Left hindlimb (tissue), 1 donor: ENCODE measurements around the gene SP7.
"Not testable (repeated sequence)": the region's sequence is repeated elsewhere in the genome, so short reads cannot be mapped to it uniquely, and the experiment has no call there.

ENCODE experiments used
- DNase-seq: peaks from one replicate; pipeline ENCODE4 v3.0.0-alpha.2; 2018

The SP7 gene

GRCh38 chr12:53336181-53336681 lies at the start of gene SP7:
SP7 (minus strand) TSS chr12:53336354; CDS start chr12:53335646, 708 bp downstream.
- peak; percentile 79 for DNase-seq

DNA sequence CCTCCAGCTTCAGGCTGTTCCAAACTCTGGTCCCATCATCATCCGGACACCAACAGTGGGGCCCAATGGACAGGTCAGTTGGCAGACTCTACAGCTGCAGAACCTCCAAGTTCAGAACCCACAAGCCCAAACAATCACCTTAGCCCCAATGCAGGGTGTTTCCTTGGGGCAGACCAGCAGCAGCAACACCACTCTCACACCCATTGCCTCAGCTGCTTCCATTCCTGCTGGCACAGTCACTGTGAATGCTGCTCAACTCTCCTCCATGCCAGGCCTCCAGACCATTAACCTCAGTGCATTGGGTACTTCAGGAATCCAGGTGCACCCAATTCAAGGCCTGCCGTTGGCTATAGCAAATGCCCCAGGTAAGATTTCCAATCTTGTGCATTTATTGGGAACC lies 47.1 kb upstream of the SP7 start:
- DNase-seq = no peak

GRCh38 chr12:53381731-53382630 lies 45.8 kb upstream of the SP7 start:
- no peak for DNase-seq

- DNase-seq = no peak
These were observed 44.9 kb upstream of the SP7 start for GRCh38 chr12:53380794-53381730.

GRCh38 chr12:53380104-53380793 lies 44.1 kb upstream of the SP7 start, which contains the start of gene SP1:
SP1 (plus strand) TSS chr12:53380176; CDS start chr12:53380292, 116 bp downstream.
- DNase-seq = peak; percentile 96

DNA sequence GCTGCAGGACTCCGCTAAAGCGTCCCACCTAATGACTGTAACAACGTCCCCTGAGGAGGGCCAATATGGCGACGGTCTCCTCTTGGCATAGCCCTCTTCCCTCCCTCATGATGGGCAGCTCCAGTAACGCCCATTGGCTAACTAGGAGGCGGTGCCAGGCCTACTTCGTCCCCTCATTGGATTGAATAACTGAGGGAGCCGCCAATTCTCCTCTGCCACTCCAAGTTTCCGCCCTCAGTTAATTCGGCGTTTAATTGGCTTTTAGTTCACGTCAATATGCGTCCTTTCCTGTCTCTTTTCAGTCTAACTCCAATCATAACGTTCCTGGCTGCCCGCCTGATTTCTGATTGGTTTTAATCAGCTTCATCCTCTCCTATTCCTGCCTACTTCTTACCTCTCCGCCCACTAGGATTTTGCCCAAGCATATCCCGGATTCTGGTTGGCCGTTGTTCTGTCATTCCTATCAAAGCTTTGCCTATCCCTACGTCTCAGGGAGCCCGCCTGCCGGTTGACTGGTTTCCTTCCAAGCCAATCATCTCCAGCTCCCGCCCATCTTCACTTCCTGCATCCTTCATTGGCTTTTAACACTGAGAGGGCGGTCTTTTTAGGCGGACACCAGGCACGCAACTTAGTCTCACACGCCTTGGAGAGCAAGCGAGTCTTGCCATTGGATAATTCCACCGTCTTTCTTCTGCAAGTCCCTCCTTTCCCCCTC lies 43.4 kb upstream of the SP7 start:
- peak; percentile 100 for DNase-seq

GRCh38 chr12:53378724-53379388 lies 42.7 kb upstream of the SP7 start:
- DNase-seq = no peak

DNA sequence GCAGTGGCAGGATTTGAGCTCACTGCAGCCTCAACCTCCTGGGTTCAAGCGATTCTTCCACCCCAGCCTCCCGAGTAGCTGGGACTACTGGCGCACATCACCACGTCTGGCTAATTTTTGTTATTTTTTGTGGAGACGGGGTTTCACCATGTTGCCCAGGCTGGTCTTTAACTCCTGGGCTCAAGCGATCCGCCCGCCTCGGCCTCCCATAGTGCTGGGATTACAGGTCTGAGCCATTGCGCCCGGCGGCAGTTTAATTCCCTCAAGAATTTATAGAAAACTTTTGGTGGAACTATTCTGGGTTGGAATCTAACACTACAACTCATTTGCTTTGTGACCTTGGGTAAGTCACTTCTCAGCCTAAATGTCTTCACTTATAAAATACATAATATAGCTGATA lies 42.1 kb upstream of the SP7 start:
- no peak for DNase-seq

GRCh38 chr12:53376747-53377146 lies 40.6 kb upstream of the SP7 start:
- no peak for DNase-seq

- DNase-seq = not testable (repeated sequence)
These were observed 38.1 kb upstream of the SP7 start for GRCh38 chr12:53374277-53374676.

- not testable (repeated sequence) for DNase-seq
These were observed 37.5 kb upstream of the SP7 start for GRCh38 chr12:53373554-53374133.

- no peak for DNase-seq
These were observed 29.2 kb upstream of the SP7 start for GRCh38 chr12:53365245-53365904.

DNA sequence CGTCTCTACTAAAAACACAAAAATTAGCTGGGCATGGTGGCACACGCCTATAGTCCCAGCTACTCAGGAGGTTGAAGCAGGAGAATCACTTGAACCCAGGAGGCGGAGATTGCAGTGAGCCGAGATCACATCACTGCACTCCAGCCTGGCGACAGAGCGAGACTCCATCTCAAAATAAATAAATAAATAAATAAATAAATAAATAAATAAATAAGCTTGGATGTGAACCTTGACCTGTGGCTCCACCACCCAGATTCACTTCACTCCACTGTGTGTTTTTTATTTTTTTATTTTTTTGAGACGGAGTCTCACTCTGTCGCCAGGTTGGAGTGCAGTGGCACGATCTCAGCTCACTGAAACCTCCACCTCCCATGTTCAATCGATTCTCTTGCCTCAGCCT lies 25.5 kb upstream of the SP7 start:
- not testable (repeated sequence) for DNase-seq

GRCh38 chr12:53358836-53359419 lies 22.8 kb upstream of the SP7 start:
- DNase-seq = no peak

- DNase-seq = no peak
These were observed 19.0 kb upstream of the SP7 start for GRCh38 chr12:53355121-53355520.

GRCh38 chr12:53353257-53353655 lies 17.1 kb upstream of the SP7 start:
- DNase-seq = no peak

DNA sequence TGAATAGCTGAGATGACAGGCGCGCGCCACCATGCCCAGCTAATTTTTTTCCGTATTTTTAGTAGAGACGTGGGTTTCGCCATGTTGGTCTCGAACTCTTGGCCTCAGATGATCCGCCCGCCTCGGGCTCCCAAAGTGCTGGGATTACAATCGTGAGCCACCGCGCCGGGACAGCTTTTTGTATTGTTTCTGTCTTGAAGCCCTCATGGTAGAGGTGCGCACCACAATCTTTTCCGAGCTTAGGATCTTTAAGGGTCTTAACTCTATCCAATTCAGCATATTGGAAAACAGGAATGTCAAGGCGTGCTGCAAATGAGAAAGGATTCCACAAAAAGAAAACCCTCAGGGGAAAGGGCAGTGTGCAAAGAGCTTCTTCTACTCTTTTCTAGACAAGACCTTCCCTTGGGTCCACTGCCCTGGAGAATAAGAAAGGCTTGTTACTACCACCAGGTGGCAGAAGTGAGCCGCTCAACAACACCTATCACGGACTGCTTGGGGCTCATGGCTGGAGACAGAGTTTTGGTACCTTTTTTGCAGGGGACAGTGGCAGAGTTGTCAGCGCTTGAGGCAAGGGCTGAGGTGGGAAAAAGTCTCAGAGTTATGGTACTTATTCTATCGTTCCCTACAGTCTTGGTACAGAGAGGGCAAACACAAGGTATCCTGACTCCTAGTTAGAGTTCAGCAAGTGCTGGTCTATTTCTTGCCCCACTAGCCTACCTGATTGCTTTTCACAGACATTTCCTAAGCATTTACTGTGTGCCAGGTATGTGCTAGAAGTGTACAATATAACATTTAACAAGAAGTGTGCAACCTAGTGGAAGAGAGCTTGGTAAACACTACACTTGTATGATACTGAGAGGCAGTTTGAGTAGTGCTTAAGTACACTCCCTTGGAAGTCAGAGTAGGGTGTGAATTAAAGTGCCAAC lies 16.4 kb upstream of the SP7 start:
- peak; percentile 85 for DNase-seq

GRCh38 chr12:53347905-53348304 lies 11.8 kb upstream of the SP7 start:
- no peak for DNase-seq

DNA sequence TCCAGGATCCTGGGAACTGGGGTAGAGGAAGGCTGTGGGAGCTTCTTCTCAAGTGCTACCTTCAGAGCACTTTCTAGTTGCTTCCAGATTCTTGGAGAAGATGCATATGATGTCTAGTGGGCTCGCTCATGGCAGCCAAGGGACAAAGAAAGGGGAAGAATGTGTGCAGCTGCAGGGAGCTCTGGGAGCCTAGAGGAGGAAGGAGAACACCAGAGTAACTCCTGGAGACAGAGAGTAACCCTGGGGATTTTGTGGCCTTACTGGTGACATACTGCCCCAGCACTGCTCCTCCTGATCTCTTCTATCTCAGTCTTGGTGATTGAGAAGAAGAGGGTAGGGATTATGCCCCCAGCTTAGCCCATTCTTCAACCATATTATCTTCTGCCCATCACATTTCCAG lies 10.3 kb upstream of the SP7 start:
- DNase-seq = no peak
